HEK293 (cell line): ENCODE measurements around the gene AGAP3.

Source experiments
- CTCF ChIA-PET: fragments of 350-600 bp; formaldehyde crosslinking; extraction: SDS; loops from one replicate; lab custom pipeline; 2021; ENCODE audit warnings: antibody characterized with exemption; lab: Yijun Ruan, JAX
- POLR2A ChIA-PET: fragments of 300-600 bp; formaldehyde crosslinking; extraction: SDS; loops from one replicate; lab custom pipeline; 2020; ENCODE audit warnings: antibody characterized with exemption, inconsistent platforms; lab: Yijun Ruan, JAX
- H3K27ac ChIP-seq: fragments of 200-500 bp; sonication (Bioruptor generic); 2 replicates; pipeline ENCODE4 v1.5.1; 2014; ENCODE audit warnings: low read depth, low read length, control low read depth, inconsistent platforms; ENCODE audit errors: extremely low read depth
- H3K36me3 ChIP-seq, 2 experiments: fragments of 200-500 bp in 1 of 2; sonication (Bioruptor generic) in 1 of 2; 1 replicate in 1 of 2; 2 replicates in 1 of 2; pipeline ENCODE4 v1.5.1; 2014 to 2017; ENCODE audit warnings: inconsistent platforms in 2 of 2, low read length in 2 of 2; ENCODE audit not compliant: control insufficient read depth in 2 of 2, insufficient read depth in 1 of 2
- H3K4me1 ChIP-seq: fragments of 200-500 bp; sonication (Bioruptor generic); 2 replicates; pipeline ENCODE4 v1.5.1; 2014; ENCODE audit warnings: mild to moderate bottlenecking, low read length, inconsistent platforms; ENCODE audit not compliant: control insufficient read depth, insufficient read depth
- H3K4me3 ChIP-seq: 2 replicates; pipeline ENCODE4 v1.5.1; 2011; ENCODE audit warnings: low read depth, mild to moderate bottlenecking, control low read depth, low read length, moderate library complexity
- H3K9me3 ChIP-seq: fragments of 200-500 bp; sonication (Bioruptor generic); 2 replicates; pipeline ENCODE4 v1.5.1; 2014; ENCODE audit warnings: low read depth, low read length, inconsistent platforms; ENCODE audit not compliant: control insufficient read depth, insufficient read depth
- FEZF1 ChIP-seq: fragments of 450-650 bp; formaldehyde crosslinking; IDR thresholded peaks from 2 replicates; pipeline ENCODE4 v1.5.1; 2016; ENCODE audit warnings: missing biosample characterization, missing genetic modification characterization
- HOXC10 ChIP-seq: sonication (generic); formaldehyde crosslinking; IDR thresholded peaks from 2 replicates; pipeline ENCODE4 v1.8.1; 2023; ENCODE audit warnings: mild to moderate bottlenecking, missing genetic modification reagents
- MEIS1 ChIP-seq: sonication (generic); formaldehyde crosslinking; IDR thresholded peaks from 2 replicates; pipeline ENCODE4 v1.8.1; 2022; ENCODE audit warnings: missing genetic modification reagents, mild to moderate bottlenecking, borderline replicate concordance
- PRDM1 ChIP-seq: fragments of 450-650 bp; formaldehyde crosslinking; IDR thresholded peaks from 2 replicates; pipeline ENCODE4; 2016; ENCODE audit warnings: missing biosample characterization, missing genetic modification characterization
- PRDM10 ChIP-seq: fragments of 450-650 bp; formaldehyde crosslinking; IDR thresholded peaks from 2 replicates; pipeline ENCODE4 v1.5.1; 2016; ENCODE audit warnings: missing biosample characterization, missing genetic modification characterization
- ZBTB20 ChIP-seq: fragments of 450-650 bp; formaldehyde crosslinking; IDR thresholded peaks from 2 replicates; pipeline ENCODE4 v1.5.1; 2016; ENCODE audit warnings: missing biosample characterization, missing genetic modification characterization
- ZFP37 ChIP-seq: fragments of 450-650 bp; formaldehyde crosslinking; IDR thresholded peaks from 2 replicates; pipeline ENCODE4 v1.5.1; 2016; ENCODE audit warnings: missing biosample characterization, missing genetic modification characterization
- ZNF10 ChIP-seq: fragments of 450-650 bp; formaldehyde crosslinking; IDR thresholded peaks from 2 replicates; pipeline ENCODE4 v1.5.1; 2017; ENCODE audit warnings: missing biosample characterization, missing genetic modification characterization
- ZNF184 ChIP-seq: fragments of 450-650 bp; IDR thresholded peaks from 2 replicates; pipeline ENCODE4 v1.5.1; 2018; ENCODE audit warnings: missing biosample characterization, mild to moderate bottlenecking, missing genetic modification characterization
- ZNF2 ChIP-seq: fragments of 450-650 bp; formaldehyde crosslinking; IDR thresholded peaks from 2 replicates; pipeline ENCODE4 v1.5.1; 2016; ENCODE audit warnings: missing biosample characterization, missing genetic modification characterization
- ZNF24 ChIP-seq: fragments of 450-650 bp; formaldehyde crosslinking; IDR thresholded peaks from 2 replicates; pipeline ENCODE4 v1.5.1; 2016; ENCODE audit warnings: missing biosample characterization, missing genetic modification characterization
- ZNF26 ChIP-seq: fragments of 450-650 bp; formaldehyde crosslinking; IDR thresholded peaks from 2 replicates; pipeline ENCODE4 v1.5.1; 2016; ENCODE audit warnings: missing biosample characterization, missing genetic modification characterization
- ZNF280D ChIP-seq: fragments of 450-650 bp; formaldehyde crosslinking; IDR thresholded peaks from 2 replicates; pipeline ENCODE4 v1.5.1; 2016; ENCODE audit warnings: missing biosample characterization, missing genetic modification characterization
- ZNF335 ChIP-seq: fragments of 450-650 bp; formaldehyde crosslinking; conservative IDR thresholded peaks from 2 replicates; pipeline ENCODE4 v1.5.1; 2016; ENCODE audit warnings: missing biosample characterization, missing genetic modification characterization
- ZNF362 ChIP-seq: fragments of 450-650 bp; formaldehyde crosslinking; IDR thresholded peaks from 2 replicates; pipeline ENCODE4 v1.5.1; 2016; ENCODE audit warnings: missing biosample characterization, missing genetic modification characterization
- ZNF366 ChIP-seq: fragments of 450-650 bp; formaldehyde crosslinking; conservative IDR thresholded peaks from 2 replicates; pipeline ENCODE4 v1.5.1; 2016; ENCODE audit warnings: missing biosample characterization, missing genetic modification characterization
- ZNF48 ChIP-seq: fragments of 450-650 bp; formaldehyde crosslinking; IDR thresholded peaks from 2 replicates; pipeline ENCODE4 v1.5.1; 2016; ENCODE audit warnings: missing biosample characterization, missing genetic modification characterization
- ZNF560 ChIP-seq: fragments of 450-650 bp; formaldehyde crosslinking; IDR thresholded peaks from 2 replicates; pipeline ENCODE4 v1.5.1; 2017; ENCODE audit warnings: missing biosample characterization, missing genetic modification characterization, borderline replicate concordance
- ZNF600 ChIP-seq: fragments of 450-650 bp; formaldehyde crosslinking; IDR thresholded peaks from 2 replicates; pipeline ENCODE4 v1.5.1; 2016; ENCODE audit warnings: missing biosample characterization, missing genetic modification characterization
- ZNF621 ChIP-seq: fragments of 450-650 bp; formaldehyde crosslinking; IDR thresholded peaks from 2 replicates; pipeline ENCODE4 v1.5.1; 2017; ENCODE audit warnings: missing biosample characterization, missing genetic modification characterization
- ZNF639 ChIP-seq: fragments of 450-650 bp; formaldehyde crosslinking; IDR thresholded peaks from 2 replicates; pipeline ENCODE4 v1.5.1; 2016; ENCODE audit warnings: missing biosample characterization, missing genetic modification characterization
- ZNF660 ChIP-seq: fragments of 450-650 bp; IDR thresholded peaks from 2 replicates; pipeline ENCODE4 v1.5.1; 2018; ENCODE audit warnings: missing biosample characterization, mild to moderate bottlenecking, missing genetic modification characterization
- ZNF664 ChIP-seq: fragments of 450-650 bp; formaldehyde crosslinking; IDR thresholded peaks from 2 replicates; pipeline ENCODE4 v1.5.1; 2016; ENCODE audit warnings: missing biosample characterization, missing genetic modification characterization
- ZSCAN18 ChIP-seq: fragments of 450-650 bp; formaldehyde crosslinking; IDR thresholded peaks from 2 replicates; pipeline ENCODE4 v1.5.1; 2016; ENCODE audit warnings: missing biosample characterization, missing genetic modification characterization
- ZXDB ChIP-seq: fragments of 450-650 bp; formaldehyde crosslinking; IDR thresholded peaks from 2 replicates; pipeline ENCODE4 v1.5.1; 2016; ENCODE audit warnings: missing biosample characterization, missing genetic modification characterization

The AGAP3 gene

GRCh38 chr7:151157645-151158329 lies 71.5 kb downstream of the AGAP3 start:
- H3K27ac ChIP-seq, result peak overlapping the region; percentile 25; the same call in 1 of the 2 replicates
- peaks cover 9% of the 10 kb centered on the region; the same call in 1 of the 2 replicates for H3K4me1 ChIP-seq
- H3K9me3 ChIP-seq, result no peaks in the 10 kb centered on the region
- ChIA-PET CTCF (interaction anchor here (0.7 to 3.8 kb wide), 10 partner anchors 10 to 88 kb away, joined by 3 to 17 read pairs (median 4); no protein-coding TSS in a partner anchor), POLR2A (interaction anchor here (0.6 to 2.0 kb wide), 5 partner anchors 9 to 570 kb away, joined by 3 to 10 read pairs (median 4); partner anchors contain the start of genes ABCF2, FASTK and GBX1)
- H3K36me3 ChIP-seq, result no peaks in the 10 kb centered on the region
- H3K4me3 ChIP-seq, result no peak overlapping the region
- 0 out of 2 replicates have a peak, but pooled peaks have one; percentile 56 for TF ChIP-seq ZNF184 (tag by site-specific recombination)
- peak; percentile 46 for TF ChIP-seq PRDM10 (tag by site-specific recombination)
- peak; percentile 33; the same call in 1 of the 2 replicates for TF ChIP-seq ZNF10 (tag by site-specific recombination)
- TF ChIP-seq ZNF660 (tag by site-specific recombination), result 0 out of 2 replicates have a peak, but pooled peaks have one; percentile 69
- TF ChIP-seq ZNF664 (tag by site-specific recombination), result 0 out of 2 replicates have a peak, but pooled peaks have one; percentile 23
- TF ChIP-seq ZNF639, result 0 out of 2 replicates have a peak, but pooled peaks have one; percentile 17
- TF ChIP-seq ZXDB (tag by site-specific recombination), result no peak
- TF ChIP-seq ZFP37 (tag by site-specific recombination), result no peak
- TF ChIP-seq ZNF366 (tag by site-specific recombination), result 0 out of 2 replicates have a peak, but pooled peaks have one; percentile 13
- TF ChIP-seq ZNF560, result no peak
- peak; percentile 38; the same call in 1 of the 2 replicates for TF ChIP-seq ZNF600 (tag by site-specific recombination)
- no peak for TF ChIP-seq ZNF362 (tag by site-specific recombination)
- no peak for TF ChIP-seq ZNF280D
- no peak for TF ChIP-seq ZNF48 (tag by site-specific recombination)
- TF ChIP-seq ZBTB20 (tag by site-specific recombination), result peak; percentile 24; the same call in 1 of the 2 replicates
- no peak for TF ChIP-seq HOXC10 (CRISPR knock-in tag)
- TF ChIP-seq ZNF2 (tag by site-specific recombination), result no peak
- peak; percentile 85 for TF ChIP-seq PRDM1 (tag by site-specific recombination)
- TF ChIP-seq ZNF24 (tag by site-specific recombination), result 0 out of 2 replicates have a peak, but pooled peaks have one; percentile 30
- no peak for TF ChIP-seq ZNF621 (tag by site-specific recombination)
- TF ChIP-seq ZNF26, result no peak
- no peak for TF ChIP-seq MEIS1 (CRISPR knock-in tag)
- TF ChIP-seq FEZF1, result no peak
- peak; percentile 51 for TF ChIP-seq ZNF335 (tag by site-specific recombination)
- TF ChIP-seq ZSCAN18 (tag by site-specific recombination), result no peak
